ENCODE results near the gene OBP2A.
A peak's percentile ranks its signal among the peaks of the same experiment; 100 is the strongest.

The OBP2A gene

GRCh38 chr9:135545646-135546176 lies at the start of gene OBP2A:
Gene OBP2A (plus strand): TSS chr9:135546126. CDS start chr9:135546181, 55 bp downstream.
- peak; percentile 44 for DNase-seq

GRCh38 chr9:135498381-135499126 lies 47.4 kb upstream of the OBP2A start:
- no peak for DNase-seq

GRCh38 chr9:135499326-135500070 lies 46.4 kb upstream of the OBP2A start:
- peak; percentile 96 for DNase-seq

- DNase-seq: no peak
Measured at GRCh38 chr9:135500071-135500524, 45.8 kb upstream of the OBP2A start.

- DNase-seq: peak; percentile 97
Measured at GRCh38 chr9:135500525-135501260, 45.2 kb upstream of the OBP2A start, which contains the start of gene MRPS2. Gene MRPS2 (plus strand): TSS chr9:135500682. CDS start chr9:135500711, 29 bp downstream.

- peak; percentile 78 for DNase-seq
Measured at GRCh38 chr9:135501261-135502167, 44.4 kb upstream of the OBP2A start.

- DNase-seq: no peak
Measured at GRCh38 chr9:135502168-135502872, 43.6 kb upstream of the OBP2A start.

GRCh38 chr9:135502873-135503321 lies 43.0 kb upstream of the OBP2A start:
- no peak for DNase-seq

- no peak for DNase-seq
Measured at GRCh38 chr9:135503371-135504261, 42.3 kb upstream of the OBP2A start.

GRCh38 chr9:135504262-135505243 lies 41.4 kb upstream of the OBP2A start:
- peak; percentile 83 for DNase-seq

- DNase-seq: no peak
Measured at GRCh38 chr9:135505406-135506187, 40.3 kb upstream of the OBP2A start.

GRCh38 chr9:135506327-135507103 lies 39.4 kb upstream of the OBP2A start:
- peak; percentile 83 for DNase-seq

- DNase-seq: peak; percentile 55
Measured at GRCh38 chr9:135507104-135508035, 38.6 kb upstream of the OBP2A start.

GRCh38 chr9:135508211-135508820 lies 37.6 kb upstream of the OBP2A start:
- DNase-seq: peak; percentile 31

- no peak for DNase-seq
Measured at GRCh38 chr9:135509458-135509857, 36.5 kb upstream of the OBP2A start.

GRCh38 chr9:135512241-135512603 lies 33.7 kb upstream of the OBP2A start:
- peak; percentile 15 for DNase-seq
